ENCODE measurements around the gene MAPT.

Gene MAPT

DNA sequence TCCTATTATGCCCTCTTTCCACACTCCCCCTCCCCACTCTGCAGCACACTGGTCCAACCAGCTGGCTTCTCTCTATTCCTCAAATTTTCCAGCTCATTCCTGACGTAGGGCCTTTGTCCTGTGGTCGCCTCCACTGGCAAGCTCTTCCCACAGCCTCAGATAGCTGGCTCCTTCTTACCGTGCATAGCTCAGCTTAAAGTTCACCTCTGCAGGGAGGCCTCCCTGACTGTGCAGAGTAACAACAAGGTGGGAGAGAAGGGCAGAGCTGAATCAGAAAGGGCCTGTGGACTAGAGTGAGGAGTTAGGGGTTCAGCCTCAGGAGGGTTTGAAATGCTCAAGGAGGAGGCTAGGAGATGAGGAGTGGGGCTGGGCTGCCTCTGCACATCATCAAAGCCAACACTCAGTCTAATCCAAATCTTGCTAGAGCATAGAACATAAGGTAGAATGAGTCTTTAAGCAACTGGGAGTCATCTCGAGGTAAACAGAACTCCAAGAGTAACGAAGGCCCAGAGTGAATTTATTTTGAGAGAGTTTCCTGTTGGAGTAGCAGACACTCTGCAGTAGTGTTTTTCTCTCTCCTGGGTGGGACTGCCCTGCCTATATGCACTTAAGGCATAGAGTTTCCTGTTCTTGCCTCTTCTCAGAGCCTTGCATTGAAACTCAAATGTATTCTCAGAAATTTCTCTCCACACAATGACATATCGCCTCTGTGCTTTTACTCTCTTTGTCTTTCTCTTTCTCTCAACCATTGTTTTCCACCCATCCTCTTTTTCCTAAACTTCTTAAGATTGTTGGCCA, 30.3 kb upstream of the MAPT start:
- DNase-seq, result no peak

DNA sequence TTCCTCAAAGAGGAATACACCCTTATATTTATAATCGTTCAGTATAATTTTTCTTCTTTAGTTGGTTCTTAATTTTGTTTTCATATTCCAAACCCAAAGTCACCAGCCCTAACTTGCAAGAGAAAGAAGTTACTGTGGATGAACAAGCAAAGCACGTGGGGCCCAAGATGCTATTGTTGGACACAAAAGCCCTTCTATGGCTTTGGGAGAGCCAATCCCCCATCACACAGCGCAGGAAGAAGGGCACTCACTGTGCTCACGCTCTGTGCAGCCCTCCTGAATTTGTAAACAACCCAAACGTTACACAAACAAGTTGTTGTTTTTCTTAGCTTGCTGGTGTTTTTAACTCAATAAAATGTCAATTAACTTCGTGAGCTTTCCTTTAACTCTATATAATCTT, 27.2 kb upstream of the MAPT start:
- no peak for DNase-seq

DNA sequence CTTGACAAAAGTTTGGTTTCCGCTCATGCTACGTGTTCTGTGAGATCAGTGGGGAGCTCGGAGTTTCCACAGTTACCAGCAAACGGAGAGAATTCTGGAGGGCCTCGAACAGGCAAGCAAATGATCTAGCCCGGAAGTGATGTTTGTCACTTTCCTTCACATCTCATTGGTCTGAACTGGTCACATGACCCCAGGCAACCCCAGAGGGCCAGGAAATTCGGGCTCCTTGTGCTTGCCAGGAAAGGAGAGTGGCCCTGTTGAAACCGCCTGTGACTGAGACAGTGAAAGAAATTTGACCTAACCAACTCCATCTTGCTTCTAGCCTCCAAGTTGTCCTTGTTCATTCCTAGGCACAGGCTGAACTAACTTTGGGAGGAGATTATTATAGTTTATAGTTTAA, 26.7 kb upstream of the MAPT start:
- DNase-seq, result no peak

DNA sequence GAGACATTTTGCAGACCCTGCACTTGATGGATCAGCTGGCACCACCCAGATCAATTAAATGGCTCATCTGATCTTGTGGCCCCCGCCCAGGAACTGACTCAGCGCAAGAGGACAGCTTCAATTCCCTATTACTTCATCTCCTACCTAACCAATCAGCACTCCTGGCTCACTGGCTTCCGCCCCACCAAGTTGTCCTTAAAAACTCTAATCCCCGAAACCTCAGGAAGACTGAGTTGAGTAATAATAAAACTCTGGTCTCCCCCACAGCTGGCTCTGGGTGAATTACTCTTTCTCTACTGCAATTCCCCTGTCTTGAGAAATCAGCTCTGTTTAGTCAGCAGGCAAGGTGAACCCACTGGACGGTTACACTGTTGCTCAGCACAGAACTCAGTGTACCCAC, 26.1 kb upstream of the MAPT start:
- DNase-seq, result no peak

DNA sequence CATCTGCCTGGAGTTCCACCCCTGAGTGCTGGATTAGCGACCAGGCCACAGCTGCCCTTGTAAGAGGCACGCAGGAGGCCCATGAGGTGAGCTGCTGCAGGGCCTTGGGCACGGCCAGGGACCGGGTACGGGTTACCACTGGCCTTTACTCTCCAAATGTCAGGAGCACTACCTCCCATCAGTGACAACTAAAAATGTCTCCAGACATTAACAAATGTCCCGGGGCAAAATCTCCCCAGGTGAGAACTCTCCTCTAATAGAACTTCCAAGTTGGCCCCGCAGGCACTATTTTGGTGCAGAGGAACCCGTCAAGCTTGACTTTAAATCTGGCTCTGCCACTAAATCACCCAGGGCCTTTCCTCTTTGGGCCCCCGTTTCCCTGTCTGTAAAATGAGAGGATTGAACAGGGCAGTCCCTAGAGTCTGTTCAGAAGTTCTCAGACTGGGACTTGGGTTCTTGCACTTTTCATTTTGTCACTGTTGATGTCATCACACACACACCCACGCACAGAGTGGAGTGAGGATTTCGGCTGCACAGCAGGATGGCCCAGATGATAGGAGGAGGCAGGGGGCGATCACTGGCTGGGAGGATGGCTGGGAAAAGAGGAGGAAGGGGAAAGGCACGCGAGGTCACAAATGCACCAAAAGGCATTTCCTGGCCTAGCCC, 24.5 kb upstream of the MAPT start:
- no peak for DNase-seq

DNA sequence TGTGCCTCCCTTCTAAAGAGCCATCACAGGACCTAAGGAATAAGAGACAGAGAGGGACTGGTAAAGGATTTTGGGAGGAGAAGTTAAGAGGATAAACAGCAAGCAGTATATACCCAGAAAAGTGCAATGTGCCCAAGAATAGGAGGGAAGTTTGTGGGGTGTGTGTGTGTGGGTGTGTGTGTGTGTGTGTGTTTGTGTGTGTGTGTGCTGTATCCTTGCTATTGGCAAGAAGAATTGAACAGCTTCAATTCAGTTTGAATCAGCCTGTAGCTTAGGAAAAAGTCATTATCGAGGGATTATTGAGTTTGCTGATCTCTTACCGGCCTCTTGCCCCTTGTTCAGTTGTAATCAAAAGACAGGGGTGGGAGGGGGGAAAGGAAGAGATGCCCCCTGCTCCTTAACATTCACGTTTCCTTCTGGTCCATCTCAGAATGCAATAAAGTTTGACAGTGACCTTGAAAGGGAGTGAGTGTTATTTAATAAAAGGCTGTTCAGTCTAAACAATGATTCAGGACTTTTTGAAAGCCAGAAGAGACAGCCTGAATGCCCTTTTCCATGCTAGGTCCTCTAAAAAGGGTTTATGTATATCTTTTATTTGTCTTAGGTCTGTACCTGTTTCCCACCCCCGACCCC, 23.9 kb upstream of the MAPT start:
- DNase-seq, result no peak

DNA sequence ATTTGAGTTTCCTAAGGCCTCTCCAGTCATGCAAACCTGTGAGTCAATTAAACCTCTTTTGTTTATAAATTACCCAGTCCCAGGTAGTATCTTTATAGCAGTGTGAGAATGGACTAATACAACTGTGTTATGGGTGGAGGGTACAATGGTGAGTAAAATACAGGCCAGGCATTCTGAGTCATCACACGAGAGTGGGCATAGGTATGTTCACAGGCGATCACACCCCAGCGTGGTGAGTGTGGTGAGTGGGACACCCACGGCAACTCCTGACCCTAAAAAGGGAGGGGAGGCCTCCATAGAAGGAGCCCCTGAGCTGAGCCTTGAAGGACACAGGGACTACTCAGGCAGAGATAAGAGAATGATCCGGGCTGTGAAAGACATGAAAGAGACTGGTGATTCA, 22.6 kb upstream of the MAPT start:
- DNase-seq, result no peak

DNA sequence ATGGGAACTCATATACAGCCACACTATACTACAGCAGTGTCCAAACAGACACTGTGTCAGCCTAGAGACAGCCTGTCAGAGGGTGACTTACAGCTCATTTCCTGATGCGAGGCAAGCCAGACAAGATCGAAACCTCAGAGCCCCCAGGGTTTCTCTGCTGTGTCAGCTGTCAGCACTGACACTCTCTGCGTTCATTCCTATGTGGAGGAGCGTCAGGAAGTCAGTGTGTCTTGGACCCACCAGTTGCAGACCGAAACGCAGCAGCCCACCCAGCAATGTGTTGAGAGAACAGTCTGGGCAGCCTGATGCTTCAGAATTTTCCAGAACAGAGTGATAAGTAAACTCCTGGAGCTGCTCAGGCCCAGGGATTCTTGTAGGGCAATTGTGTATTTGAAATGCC, 20.6 kb upstream of the MAPT start:
- DNase-seq, result no peak

DNA sequence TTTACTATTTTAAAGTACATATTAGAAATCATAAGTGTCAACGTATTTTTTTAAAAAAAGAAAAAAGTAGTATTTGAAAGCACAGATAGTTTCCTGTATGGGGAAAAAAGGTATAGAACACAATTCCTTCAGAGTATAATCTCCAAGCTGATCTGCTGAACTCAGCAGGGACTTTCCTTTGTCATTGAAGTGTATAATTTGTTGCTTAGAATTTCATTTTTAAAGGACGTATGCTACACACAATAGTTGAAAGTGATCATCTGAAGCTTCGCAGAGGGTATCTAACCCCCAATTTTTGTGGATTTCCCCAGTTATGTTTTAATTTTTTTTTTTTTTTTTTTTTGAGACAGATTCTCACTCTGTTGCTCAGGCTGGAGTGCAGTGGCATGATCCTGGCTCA, 20.2 kb upstream of the MAPT start:
- DNase-seq, result no peak

DNA sequence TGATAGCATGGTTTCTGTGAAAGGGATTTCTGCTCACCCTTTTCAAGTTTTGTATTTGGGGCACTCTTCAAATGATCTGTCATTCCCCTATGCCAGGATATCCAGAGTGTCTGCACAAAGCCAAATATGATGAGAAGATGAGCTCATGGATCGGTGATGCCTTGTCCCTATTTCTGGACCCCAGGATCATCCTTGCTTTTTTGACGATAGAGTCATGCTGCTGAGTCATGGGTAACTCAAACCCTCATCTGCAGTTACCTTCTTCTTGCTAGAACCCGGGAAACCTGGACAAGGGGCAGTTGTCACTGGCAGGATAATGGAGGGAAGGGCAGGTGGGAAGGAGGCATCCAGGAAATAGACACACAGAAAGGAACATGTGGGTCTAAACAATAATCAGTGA, 17.8 kb upstream of the MAPT start:
- no peak for DNase-seq

DNA sequence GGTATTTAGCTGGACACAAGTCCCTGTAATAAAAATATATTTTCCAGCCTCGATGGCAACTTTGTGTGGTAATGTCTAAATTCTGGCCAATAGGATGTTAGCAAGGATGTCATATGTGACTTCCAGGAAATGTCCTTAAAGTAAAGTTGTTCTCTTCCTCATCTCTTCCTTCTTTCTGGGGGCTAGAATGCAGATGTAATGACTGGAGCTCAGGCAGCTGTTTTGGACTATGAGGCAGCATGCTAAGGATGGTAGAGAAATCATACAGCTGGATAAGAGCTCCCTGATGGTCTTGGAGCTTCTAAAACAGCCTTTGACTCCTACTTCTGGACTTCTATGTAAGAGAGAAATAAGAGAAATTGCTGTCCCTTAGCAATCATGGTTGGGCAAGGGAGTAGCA, 16.9 kb upstream of the MAPT start:
- no peak for DNase-seq

DNA sequence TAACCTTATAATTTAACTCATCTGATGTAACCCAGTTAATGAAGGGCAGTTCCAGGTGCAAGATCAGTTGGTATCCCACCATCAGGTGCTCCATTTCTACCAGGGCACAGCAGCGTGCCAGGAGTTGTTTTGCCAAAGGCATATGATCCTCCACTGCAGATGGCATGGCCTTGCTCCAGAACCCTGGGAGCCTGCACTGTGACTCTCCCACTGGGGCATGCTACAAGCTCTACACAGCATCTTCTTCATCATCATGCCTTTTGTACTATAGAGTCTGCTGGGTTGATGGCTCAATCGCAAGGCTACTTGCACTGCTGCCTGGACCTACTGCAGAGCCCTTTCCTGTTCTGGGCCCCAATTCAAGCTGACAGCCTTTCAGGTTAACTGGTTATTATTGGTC, 11.3 kb upstream of the MAPT start:
- no peak for DNase-seq

DNA sequence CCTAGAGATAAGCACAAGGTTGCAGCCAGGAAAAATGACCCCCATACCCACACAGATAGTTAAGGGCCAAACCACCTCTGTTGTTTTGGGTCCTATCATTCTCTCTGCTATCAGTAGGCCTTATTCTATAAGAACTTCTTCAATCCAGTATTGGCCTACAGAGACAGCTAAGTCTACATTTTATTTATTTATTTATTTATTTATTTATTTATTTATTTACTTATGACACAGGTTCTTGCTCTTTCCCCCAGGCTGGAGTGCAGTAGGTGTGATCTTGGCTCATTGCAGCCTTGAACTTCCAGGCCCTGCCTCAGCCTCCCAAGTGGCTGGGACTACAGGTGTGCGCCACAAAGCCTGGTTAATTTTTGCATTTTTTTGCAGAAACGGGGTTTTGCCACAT, 7.5 kb upstream of the MAPT start:
- no peak for DNase-seq

DNA sequence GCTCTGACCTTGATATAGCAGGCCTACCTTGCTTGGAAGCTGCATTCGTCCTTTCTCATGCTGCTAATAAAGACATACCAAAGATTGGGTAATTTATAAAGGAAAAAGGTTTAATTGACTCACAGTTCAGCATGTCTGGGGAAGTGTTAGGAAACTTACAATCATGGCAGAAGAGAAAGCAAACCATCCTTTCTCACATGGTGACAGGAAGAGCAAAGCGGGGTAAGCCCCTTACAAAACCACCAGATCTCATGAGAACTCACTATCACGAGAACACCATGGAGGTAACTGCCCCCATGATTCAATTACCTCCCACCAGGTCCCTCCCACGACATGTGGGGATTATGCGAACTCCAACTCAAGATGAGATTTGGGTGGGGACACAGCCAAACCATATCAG, 6.0 kb upstream of the MAPT start:
- no peak for DNase-seq

DNA sequence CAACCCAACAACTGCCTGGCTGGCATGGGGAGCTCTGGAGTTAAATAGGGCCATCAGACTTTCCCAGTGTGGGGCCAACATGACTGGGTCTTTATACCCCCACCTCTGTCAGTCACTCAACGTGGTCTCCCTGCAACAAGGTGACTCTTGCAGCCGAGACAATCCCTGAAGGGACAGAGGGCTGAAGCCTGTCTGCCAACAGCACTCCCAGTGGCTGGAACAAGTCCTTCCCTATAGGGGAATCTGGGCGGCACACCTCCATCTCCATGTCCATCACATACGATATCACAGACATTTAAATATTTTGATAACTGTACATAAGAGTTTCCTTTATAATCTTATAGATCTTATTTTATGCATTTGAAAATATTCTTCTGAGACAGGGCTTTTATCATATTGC, 4.8 kb upstream of the MAPT start:
- DNase-seq, result no peak

DNA sequence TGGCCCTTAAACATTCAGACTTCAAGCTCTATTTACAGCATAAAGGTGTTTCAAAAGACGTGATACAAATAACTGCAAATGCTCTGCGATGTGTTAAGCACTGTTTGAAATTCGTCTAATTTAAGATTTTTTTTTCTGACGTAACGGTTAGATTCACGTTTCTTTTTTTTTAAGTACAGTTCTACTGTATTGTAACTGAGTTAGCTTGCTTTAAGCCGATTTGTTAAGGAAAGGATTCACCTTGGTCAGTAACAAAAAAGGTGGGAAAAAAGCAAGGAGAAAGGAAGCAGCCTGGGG, 681 bp upstream of the MAPT start:
- DNase-seq, result no peak

DNA sequence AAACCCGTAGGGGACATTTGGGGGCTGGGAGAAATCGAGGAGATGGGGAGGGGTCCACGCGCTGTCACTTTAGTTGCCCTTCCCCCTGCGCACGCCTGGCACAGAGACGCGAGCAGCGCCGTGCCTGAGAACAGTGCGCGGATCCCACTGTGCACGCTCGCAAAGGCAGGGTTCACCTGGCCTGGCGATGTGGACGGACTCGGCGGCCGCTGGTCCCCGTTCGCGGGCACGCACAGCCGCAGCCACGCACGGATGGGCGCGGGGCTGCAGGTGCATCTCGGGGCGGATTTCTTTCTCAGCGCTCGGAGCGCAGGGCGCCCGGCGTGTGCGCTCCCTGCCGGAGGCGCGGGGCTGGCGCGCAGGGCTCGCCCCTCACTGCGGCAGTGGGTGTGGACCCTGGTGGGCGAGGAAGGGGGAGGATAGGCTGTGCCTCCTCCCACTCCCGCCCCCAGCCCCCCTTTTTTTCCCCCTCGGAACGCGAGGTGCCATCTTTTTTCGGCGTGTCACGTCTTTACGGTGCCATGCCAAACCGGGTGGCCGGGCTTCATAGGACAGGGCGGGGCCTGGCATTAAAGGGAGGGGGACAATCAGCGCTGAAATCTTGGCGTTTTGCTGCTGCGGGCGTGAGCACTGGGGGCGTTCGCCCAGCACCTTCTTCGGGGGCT, 1.1 kb downstream of the MAPT start:
- DNase-seq, result peak; percentile 83 to 92

DNA sequence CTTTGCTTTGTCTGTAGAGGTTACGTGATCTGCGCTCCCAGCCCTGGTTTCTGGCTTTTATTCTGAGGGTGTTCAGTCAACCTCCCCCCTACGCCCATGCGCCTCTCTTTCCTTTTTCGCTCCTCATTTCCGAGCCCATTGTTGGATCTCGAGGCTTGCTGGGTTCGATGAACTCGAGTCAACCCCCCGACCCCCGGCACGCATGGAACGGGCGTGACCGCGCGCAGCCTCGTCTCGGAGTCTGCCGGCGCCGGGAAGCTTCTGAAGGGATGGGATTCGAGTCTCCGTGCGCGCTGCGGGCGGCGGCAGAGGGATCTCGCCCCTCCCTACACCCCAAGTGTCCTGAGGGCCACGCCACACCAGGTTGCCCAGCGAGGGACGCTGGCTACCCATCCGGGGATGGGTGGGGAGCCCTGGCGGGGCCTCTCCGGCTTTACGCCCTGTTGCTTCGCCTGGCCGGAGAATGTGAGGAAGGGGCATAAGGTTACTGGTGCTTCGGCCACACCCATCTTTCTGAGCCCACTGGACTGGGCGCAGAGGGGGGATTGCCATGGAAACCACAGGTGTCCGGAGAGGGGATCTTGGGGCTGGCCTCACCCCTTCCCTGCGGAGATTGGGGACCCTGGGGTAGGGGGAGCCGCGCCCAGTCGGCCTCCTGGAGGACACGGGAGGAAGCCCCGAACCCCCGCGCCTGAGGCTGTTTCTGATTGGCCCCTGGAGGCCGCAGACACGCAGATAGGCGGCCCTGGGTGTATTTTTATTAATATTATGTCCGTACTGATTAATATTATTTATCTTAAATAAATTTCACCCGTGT, 1.8 kb downstream of the MAPT start:
- peak in 1 of 2 experiments; percentile 40 for DNase-seq

DNA sequence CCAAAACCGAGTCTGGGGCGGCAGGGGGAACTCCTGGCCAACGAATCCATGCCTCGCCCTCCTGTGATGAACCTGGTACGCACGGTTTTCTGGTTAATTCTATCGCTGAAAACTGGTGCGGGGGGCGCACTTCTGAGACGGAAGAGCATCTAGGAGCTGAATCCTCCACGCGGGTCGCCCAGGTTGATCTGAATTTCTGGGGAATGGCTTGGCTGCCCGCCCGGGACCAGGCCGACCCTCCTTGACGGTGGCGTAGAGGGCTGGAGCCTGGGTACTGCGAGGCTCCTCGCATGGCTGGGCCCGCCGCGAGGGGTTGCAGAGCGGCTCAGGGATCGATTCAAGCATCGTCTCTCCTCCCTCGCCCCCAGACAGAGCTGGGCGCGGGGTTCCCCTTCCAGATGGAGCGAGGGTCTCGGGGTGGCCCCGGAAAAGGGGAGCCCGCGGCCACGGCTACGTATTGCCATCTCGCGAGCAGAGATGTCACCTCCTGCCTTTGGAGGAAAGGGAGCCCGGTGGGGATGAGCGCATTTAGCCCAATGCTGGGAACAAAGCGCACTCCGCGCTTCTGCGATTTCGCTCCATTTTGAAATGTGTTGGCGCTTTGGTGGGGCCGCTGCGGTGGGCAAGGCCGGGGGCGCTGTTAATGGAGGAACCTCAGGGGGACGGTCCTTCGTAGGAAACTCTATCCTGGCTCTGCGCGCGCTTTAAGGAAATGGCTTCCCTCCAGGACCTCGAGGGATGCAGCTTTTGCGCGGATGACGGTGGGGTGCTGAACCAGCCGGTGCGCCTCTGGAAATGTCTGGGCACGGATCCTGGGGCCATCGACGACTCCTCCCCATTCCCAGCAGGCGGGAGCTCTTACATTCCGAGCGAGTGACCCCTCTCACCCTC, 2.7 kb downstream of the MAPT start:
- no peak for DNase-seq

DNA sequence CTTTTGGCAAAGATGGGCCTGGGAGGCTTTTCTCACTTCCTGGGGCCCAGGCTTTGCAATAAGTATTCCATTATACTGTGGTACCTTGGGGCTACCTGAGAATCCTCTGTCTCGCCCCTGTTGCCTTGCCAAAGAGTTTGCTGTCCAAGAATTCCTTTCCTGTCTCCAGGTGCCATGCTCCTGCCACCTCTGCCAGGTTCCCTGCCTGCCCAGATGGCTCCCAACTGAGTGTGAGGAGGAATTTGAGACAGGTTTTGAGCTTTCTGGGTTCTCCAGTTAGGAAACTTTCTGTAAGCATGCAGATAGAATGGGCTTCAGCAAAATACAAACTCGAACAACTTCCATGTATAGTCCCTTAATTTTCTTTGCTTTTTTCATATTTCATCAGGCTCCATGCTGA, 5.8 kb downstream of the MAPT start:
- DNase-seq, result no peak

DNA sequence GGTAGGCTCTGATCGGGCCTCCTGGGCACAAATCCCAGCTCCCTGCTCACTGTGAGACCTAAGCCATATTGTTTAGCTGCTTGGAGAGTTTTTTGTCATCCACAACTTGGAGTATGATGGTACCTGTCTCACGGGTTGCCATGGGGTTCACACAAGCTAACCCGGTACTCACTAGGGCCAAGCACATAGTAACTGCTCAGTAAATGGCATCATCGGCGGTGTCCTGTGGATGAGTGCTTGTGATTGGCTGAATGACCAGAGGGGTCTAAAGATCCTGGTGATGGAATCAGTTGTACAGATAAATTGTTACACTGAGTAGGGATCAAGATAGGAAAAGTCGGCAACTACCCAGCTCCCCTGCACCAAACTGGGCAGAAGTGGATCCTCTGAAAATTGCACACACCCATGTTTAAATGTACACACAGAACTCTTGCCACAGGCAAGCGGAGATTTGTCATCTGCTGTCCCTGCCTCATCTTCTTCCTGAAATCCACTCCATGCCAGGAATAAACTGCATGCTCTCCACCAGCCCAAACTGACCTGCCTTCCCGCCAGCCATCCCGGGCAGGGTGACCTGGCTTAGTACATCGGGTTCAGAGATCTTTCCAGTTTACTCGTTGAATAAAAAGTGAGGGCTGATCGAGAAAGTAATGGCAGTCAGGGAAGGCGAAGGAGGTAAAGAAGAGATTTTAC, 6.5 kb downstream of the MAPT start:
- no peak for DNase-seq

Data from NCI-H524 (cell line).